ENCODE measurements around the gene TBX6. TPM values are rescaled to one million over a fixed set of nuclear protein-coding genes. Genes with fewer than 3 reads are reported as not detected.

The TBX6 gene, protein sequence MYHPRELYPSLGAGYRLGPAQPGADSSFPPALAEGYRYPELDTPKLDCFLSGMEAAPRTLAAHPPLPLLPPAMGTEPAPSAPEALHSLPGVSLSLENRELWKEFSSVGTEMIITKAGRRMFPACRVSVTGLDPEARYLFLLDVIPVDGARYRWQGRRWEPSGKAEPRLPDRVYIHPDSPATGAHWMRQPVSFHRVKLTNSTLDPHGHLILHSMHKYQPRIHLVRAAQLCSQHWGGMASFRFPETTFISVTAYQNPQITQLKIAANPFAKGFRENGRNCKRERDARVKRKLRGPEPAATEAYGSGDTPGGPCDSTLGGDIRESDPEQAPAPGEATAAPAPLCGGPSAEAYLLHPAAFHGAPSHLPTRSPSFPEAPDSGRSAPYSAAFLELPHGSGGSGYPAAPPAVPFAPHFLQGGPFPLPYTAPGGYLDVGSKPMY
- total RNA-seq: under 1 TPM in 1 of 2 donors, not detected in 1; 0.43 TPM

DNA sequence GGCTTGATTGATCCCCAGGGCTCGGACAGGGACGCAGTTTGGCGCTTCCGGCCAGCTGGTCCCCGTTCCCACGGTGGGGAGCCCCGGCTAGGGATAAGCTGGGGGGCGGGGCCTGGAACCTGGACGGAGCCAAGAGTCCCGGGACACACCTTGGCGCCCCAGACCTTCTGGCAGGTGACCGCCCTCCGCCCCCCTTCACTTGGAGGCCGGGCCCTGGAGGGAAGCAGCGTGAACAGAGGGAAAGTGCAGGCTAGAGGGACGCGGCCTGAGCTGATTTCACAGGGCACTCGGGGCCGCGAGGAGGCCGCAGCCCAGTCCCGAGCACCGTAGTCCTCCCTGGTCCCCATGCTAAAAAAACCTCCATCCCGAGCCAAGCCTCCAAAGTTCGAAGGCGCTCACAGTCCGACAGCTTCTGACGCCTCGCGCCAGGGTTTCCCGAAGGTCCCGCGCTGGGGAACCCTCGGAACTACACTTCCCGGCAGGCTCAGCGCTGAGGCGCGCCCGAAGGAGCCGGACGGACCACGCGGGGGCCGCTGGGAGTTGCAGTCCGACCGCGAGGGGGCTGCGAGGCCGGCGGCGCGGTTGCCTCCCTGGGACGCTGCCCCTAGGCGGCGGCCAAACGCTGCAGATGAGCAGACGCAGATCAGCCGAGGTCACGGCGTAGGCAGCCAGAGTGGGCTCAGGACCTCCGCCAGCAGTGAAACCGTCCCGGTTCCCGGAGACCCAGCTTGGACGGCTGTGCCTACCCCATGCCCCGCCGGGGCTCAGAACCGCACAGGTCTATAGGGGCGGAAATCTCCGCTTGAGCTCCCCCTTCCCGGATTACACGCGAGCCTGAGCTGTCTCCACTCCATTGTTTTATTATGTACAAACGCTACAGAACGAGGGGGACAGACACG is at the start of gene TBX6:
TBX6 (minus strand) TSS at position 451 of the 899 bp plus-strand sequence. CDS start 731 bp downstream, outside the sequence.
- peaks cover 19% of the 10 kb centered on the region for H3K36me3 ChIP-seq
- peak within 1 kb of the TSS; percentile 36 to 59 for H3K4me3 ChIP-seq
- TF ChIP-seq CTCF (IDR thresholded peaks at IDR 0.05): peak; percentile 69 to 77
- peaks cover 0 to 1% of the 10 kb centered on the region in 2 donors for H3K9me3 ChIP-seq
- H3K27ac ChIP-seq: peak within 1 kb of the TSS; percentile 85 to 87
- H3K4me1 ChIP-seq: peaks cover 0 to 40% of the 10 kb centered on the region in 2 donors
- DNase-seq (ENCODE audit: low spot score): peak; percentile 94
- no peaks in the 10 kb centered on the region for H3K27me3 ChIP-seq

DNA sequence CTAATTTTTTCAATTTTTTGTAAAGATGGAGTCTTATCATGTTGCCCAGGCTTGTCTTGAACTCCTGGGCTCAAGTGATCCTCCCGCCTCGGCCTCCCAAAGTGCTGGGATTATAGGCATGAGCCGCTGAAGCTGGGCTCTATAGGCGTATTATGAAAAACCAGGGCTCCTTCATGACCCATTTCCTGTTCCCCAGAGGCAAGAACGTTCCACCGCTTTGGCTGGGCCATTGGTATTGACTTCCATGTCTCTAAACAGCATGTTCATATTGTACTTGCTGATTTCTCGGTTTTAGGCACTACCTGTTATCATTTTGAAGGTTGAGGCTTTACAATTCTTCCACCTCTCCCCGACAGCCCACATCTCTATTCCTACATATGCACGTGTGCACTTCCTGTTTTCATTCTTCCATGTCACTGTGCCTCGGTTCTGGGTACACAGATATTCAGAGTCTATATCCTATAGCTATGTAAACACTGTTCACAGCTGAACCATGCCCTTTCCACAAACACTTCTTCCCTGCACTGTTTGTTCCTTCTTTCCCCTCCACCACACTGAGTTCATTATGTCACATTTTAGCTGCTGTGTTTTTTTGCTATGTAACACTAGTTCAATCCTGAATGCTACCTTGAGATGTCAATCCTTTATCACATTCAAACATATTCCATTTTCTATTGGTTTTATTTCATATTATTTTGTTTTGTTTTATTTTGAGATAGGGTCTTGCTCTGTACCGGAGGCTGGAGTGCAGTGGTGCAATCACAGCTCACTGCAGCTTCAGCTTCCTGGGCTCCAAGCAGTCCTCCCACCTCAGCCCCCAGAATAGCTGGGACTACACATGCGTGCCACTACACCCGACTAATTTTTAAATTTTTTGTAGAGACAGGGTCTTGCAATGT is 48.1 kb upstream of the TBX6 start:
- DNase-seq (ENCODE audit: low spot score): no peak
- no peak overlapping the region for H3K27ac ChIP-seq
- H3K4me1 ChIP-seq: no peaks in the 10 kb centered on the region
- no peaks in the 10 kb centered on the region for H3K27me3 ChIP-seq
- H3K36me3 ChIP-seq: no peaks in the 10 kb centered on the region
- H3K9me3 ChIP-seq: no peaks in the 10 kb centered on the region
- no peak overlapping the region for H3K4me3 ChIP-seq
- no peak for TF ChIP-seq CTCF (IDR thresholded peaks at IDR 0.05)

DNA sequence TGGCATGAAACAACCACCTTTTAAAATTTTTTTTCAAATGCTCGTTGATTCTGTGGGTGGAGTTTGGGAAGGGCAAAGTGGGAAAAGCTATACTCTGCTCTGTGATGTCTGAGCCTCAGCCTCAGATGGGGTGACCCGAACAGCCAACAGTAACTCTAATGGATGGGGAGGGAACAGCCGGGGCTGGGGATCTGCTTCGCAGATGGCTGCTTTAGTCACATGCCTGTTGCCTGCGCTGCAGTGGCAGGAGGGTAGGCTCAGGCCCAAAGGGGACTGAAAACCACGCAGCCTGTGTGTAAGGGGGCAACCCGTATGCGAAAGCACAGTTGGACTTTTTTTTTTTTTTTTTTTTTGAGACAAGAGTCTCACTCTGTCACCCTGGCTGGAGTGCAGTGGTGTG is 46.2 kb upstream of the TBX6 start:
- TF ChIP-seq CTCF (IDR thresholded peaks at IDR 0.05): no peak
- Histone ChIP-seq H3K4me3 (no peak overlapping the region), H3K27ac (no peak overlapping the region), H3K4me1 (no peaks in the 10 kb centered on the region), H3K36me3 (no peaks in the 10 kb centered on the region), H3K9me3 (no peaks in the 10 kb centered on the region), H3K27me3 (no peaks in the 10 kb centered on the region)
- DNase-seq (ENCODE audit: low spot score): no peak

DNA sequence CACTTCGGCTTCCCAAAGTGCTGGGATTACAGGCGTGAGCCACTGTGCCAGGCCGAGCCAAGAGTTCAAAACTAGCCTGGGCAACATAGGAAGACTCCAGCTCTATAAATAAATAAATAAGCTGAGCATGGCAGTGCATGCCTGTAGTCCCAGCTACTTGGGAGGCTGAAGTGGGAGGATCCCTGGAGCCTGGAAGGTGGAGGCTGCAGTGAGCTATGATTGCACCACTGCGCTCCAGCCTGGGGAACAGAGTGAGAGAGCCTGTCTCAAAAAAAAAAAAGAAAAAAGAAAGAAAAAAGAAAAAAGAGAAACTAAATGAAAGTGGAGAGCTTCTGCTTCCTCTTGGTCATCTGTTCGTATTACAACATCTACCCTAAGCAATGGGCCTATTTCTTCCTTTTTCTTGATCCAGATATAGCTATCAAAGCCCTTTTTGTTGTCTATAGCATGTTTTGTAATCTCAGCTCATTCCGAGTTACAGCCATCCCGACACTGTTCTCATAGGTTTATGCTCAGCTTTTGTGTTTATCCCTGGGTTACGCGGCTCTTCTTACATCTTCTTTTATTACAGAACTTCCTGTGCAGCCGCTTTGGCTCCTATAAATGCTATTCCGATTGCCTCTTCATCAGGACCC is 45.4 kb upstream of the TBX6 start:
- no peaks in the 10 kb centered on the region for H3K9me3 ChIP-seq
- no peak overlapping the region for H3K4me3 ChIP-seq
- no peaks in the 10 kb centered on the region for H3K36me3 ChIP-seq
- no peak overlapping the region for H3K27ac ChIP-seq
- H3K4me1 ChIP-seq: no peaks in the 10 kb centered on the region
- no peak for TF ChIP-seq CTCF (IDR thresholded peaks at IDR 0.05)
- DNase-seq (ENCODE audit: low spot score): no peak
- H3K27me3 ChIP-seq: no peaks in the 10 kb centered on the region

GRCh38 chr16:30132591-30132990 is 40.9 kb upstream of the TBX6 start:
- H3K36me3 ChIP-seq: no peaks in the 10 kb centered on the region
- H3K27ac ChIP-seq: no peak overlapping the region
- H3K27me3 ChIP-seq: no peaks in the 10 kb centered on the region
- H3K9me3 ChIP-seq: no peaks in the 10 kb centered on the region
- no peak for TF ChIP-seq CTCF (IDR thresholded peaks at IDR 0.05)
- DNase-seq (ENCODE audit: low spot score): no peak
- H3K4me1 ChIP-seq: no peaks in the 10 kb centered on the region
- H3K4me3 ChIP-seq: no peak overlapping the region
